ENCODE measurements around the gene RAB40C. TPM values are rescaled to one million over a fixed set of nuclear protein-coding genes. Genes with fewer than 3 reads are reported as not detected.

RAB40C gene
- total RNA-seq, 1 experiment from 2014 or later, result 19.1 TPM

DNA sequence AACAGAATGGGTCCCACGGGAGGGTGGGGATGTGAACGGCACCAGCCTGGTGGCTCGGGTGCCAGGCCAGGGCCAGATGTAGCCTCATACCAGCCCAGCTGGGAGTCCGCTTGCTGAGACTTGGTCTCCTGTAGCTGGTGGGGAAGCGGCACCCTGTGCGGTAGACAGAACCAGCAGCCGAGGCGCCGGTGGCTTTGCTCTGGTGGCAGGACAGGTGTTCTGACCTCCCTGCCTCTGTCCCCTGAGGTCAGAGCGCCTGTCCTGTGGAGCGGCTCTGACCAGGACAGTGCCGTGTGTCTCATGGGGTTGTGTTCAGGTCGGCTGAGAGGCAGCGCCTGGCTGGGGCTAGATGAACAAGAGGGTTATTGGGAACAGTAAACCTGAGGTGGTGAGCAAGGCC, 20.1 kb downstream of the RAB40C start:
- BruUV-seq (replicated peaks), result no TSS peak
- peaks cover 5% of the 10 kb centered on the region for H3K36me3 Mint-ChIP-seq (ENCODE audit: insufficient read depth, unreplicated experiment)
- CTCF ChIA-PET, result no interaction called here

DNA sequence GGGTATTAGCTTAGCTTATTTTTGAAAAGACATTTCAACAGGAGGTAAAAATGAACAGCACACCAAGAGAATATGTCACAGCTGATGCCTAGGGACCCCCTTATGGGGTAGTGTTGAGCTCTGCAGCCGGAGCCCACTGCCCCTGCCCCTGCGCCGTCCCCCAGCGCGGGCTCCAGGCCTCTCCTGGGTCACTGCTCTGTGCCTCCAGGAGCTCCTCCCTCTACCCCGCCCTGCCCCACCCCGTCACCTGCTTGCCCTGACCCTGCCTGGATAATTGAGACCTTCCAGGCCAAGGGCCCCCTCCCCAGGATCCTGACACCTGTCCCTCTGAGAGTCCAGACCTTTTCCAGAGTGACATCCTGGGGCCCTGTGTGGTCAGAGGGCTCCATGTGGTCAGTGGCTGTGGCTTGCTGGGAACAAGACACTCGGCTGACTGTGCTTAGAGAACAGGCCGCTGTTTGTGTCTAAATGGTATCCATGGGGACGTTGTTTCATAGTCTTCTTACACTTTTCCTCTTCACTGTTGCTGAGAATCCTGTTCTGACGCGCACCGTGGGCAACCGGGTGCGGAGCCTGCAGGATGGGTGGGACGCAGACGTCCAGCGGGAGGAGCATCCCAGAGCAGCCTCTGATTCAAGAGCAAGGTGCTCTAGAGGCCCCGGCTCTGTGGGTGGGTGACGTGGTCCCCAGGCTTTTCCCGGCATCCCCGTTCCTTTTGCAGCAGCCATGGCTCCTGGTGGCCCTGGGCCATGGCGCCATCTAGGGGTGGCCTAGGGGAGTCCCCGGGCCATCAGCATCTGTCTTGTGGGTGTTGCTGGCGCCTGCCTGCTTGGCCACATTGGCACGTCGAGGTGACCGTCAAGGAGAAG, 20.9 kb downstream of the RAB40C start:
- Mint-ChIP-seq H3K36me3 (ENCODE audit: insufficient read depth, unreplicated experiment) (peaks cover 5% of the 10 kb centered on the region), H3K4me3 (ENCODE audit: unreplicated experiment) (no peak overlapping the region), H3K4me1 (ENCODE audit: low read depth, unreplicated experiment) (no peaks in the 10 kb centered on the region), H3K27me3 (ENCODE audit: insufficient read depth, unreplicated experiment) (no peaks in the 10 kb centered on the region), H3K27ac (ENCODE audit: unreplicated experiment) (no peak overlapping the region), H3K9me3 (ENCODE audit: unreplicated experiment) (no peaks in the 10 kb centered on the region)
- BruUV-seq (replicated peaks), result no TSS peak
- TF ChIP-seq, protein P1, sequence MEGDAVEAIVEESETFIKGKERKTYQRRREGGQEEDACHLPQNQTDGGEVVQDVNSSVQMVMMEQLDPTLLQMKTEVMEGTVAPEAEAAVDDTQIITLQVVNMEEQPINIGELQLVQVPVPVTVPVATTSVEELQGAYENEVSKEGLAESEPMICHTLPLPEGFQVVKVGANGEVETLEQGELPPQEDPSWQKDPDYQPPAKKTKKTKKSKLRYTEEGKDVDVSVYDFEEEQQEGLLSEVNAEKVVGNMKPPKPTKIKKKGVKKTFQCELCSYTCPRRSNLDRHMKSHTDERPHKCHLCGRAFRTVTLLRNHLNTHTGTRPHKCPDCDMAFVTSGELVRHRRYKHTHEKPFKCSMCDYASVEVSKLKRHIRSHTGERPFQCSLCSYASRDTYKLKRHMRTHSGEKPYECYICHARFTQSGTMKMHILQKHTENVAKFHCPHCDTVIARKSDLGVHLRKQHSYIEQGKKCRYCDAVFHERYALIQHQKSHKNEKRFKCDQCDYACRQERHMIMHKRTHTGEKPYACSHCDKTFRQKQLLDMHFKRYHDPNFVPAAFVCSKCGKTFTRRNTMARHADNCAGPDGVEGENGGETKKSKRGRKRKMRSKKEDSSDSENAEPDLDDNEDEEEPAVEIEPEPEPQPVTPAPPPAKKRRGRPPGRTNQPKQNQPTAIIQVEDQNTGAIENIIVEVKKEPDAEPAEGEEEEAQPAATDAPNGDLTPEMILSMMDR (IDR thresholded peaks at IDR 0.05; ENCODE audit: insufficient read depth in 1 of 2, low read depth in 1 of 2, low read length in 1 of 2, severe bottlenecking in 1 of 2, unreplicated experiment in 1 of 2), result peak in 1 of 2 experiments; percentile 4
- ChIA-PET POLR2A (no interaction called here), CTCF (no interaction called here)
- Histone ChIP-seq H3K9me3 (no peaks in the 10 kb centered on the region), H3K36me3 (ENCODE audit: control insufficient read depth, insufficient read depth, low read length) (no peaks in the 10 kb centered on the region; the same call in 1 of the 2 replicates), H3K4me1 (no peaks in the 10 kb centered on the region), H3K4me3 (ENCODE audit: low read depth, low read length) (no peak overlapping the region), H3K27me3 (replicated peaks; ENCODE audit: control insufficient read depth, insufficient read depth, low read length) (no peaks in the 10 kb centered on the region)
- DNase-seq, result no peak
- intact Hi-C loops (cut with micrococcal nuclease; ENCODE audit: unreplicated experiment), result no loop called here

More for the DNA sequence above, 20.1 kb downstream of the RAB40C start:
- no peak overlapping the region for H3K4me3 ChIP-seq (ENCODE audit: low read depth, low read length)
- H3K9me3 Mint-ChIP-seq (ENCODE audit: unreplicated experiment), result no peaks in the 10 kb centered on the region
- intact Hi-C loops (cut with micrococcal nuclease; ENCODE audit: unreplicated experiment), result no loop called here
- TF ChIP-seq, protein P1 (IDR thresholded peaks at IDR 0.05; ENCODE audit: insufficient read depth in 1 of 2, low read depth in 1 of 2, low read length in 1 of 2, severe bottlenecking in 1 of 2, unreplicated experiment in 1 of 2), result no peak
- no peaks in the 10 kb centered on the region for H3K4me1 Mint-ChIP-seq (ENCODE audit: low read depth, unreplicated experiment)
- no peak overlapping the region for H3K4me3 Mint-ChIP-seq (ENCODE audit: unreplicated experiment)
- H3K27me3 Mint-ChIP-seq (ENCODE audit: insufficient read depth, unreplicated experiment), result no peaks in the 10 kb centered on the region
- H3K36me3 ChIP-seq (ENCODE audit: control insufficient read depth, insufficient read depth, low read length), result no peaks in the 10 kb centered on the region; the same call in 1 of the 2 replicates
- no peaks in the 10 kb centered on the region for H3K27me3 ChIP-seq (replicated peaks; ENCODE audit: control insufficient read depth, insufficient read depth, low read length)
- no peaks in the 10 kb centered on the region for H3K9me3 ChIP-seq
- DNase-seq, result no peak
- H3K4me1 ChIP-seq, result no peaks in the 10 kb centered on the region
- H3K27ac Mint-ChIP-seq (ENCODE audit: unreplicated experiment), result no peak overlapping the region
- POLR2A ChIA-PET, result no interaction called here

DNA sequence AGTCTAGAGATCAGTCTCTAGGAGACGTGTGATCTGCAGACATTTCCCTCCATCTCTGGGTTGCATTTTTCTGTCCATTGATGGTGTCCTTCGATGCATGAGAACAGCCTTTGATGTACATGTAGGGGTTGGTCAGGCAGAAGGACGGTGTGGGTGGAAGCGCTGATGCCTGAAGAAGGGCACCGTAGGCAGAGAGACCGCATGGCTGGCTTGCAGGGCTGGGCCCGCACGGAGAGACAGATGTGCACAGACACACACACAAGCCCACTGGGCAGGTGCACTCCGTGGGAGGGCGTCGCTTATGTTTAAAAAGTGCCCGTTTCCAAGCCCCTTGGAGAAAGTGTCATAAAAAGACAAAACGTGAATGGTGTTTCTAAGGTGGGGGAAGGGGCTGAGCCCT, 25.3 kb downstream of the RAB40C start:
- ChIA-PET POLR2A (no interaction called here), CTCF (no interaction called here)
- DNase-seq, result no peak
- Mint-ChIP-seq H3K27me3 (ENCODE audit: insufficient read depth, unreplicated experiment) (no peaks in the 10 kb centered on the region), H3K4me3 (ENCODE audit: unreplicated experiment) (no peak overlapping the region), H3K36me3 (ENCODE audit: insufficient read depth, unreplicated experiment) (peaks cover 5% of the 10 kb centered on the region), H3K27ac (ENCODE audit: unreplicated experiment) (no peak overlapping the region), H3K4me1 (ENCODE audit: low read depth, unreplicated experiment) (no peaks in the 10 kb centered on the region), H3K9me3 (ENCODE audit: unreplicated experiment) (no peaks in the 10 kb centered on the region)
- BruUV-seq (replicated peaks), result no TSS peak
- H3K36me3 ChIP-seq (ENCODE audit: control insufficient read depth, insufficient read depth, low read length), result no peaks in the 10 kb centered on the region; the same call in 1 of the 2 replicates
- no peaks in the 10 kb centered on the region for H3K9me3 ChIP-seq
- H3K4me3 ChIP-seq (ENCODE audit: low read depth, low read length), result no peak overlapping the region
- no peaks in the 10 kb centered on the region for H3K27me3 ChIP-seq (replicated peaks; ENCODE audit: control insufficient read depth, insufficient read depth, low read length)
- intact Hi-C loops (cut with micrococcal nuclease; ENCODE audit: unreplicated experiment), result no loop called here
- no peaks in the 10 kb centered on the region for H3K4me1 ChIP-seq
- TF ChIP-seq, protein P1 (IDR thresholded peaks at IDR 0.05; ENCODE audit: insufficient read depth in 1 of 2, low read depth in 1 of 2, low read length in 1 of 2, severe bottlenecking in 1 of 2, unreplicated experiment in 1 of 2), result no peak

All from Caco-2 (cell line).